GM19035 (cell line): Measurements from ENCODE around the gene IFNGR2.

Experiments
- ATAC-seq: cut with Tn5 transposase; IDR thresholded peaks from one replicate; pipeline ENCODE4 v1.9.1; 2021; ENCODE audit not compliant: unreplicated experiment

The IFNGR2 gene

DNA sequence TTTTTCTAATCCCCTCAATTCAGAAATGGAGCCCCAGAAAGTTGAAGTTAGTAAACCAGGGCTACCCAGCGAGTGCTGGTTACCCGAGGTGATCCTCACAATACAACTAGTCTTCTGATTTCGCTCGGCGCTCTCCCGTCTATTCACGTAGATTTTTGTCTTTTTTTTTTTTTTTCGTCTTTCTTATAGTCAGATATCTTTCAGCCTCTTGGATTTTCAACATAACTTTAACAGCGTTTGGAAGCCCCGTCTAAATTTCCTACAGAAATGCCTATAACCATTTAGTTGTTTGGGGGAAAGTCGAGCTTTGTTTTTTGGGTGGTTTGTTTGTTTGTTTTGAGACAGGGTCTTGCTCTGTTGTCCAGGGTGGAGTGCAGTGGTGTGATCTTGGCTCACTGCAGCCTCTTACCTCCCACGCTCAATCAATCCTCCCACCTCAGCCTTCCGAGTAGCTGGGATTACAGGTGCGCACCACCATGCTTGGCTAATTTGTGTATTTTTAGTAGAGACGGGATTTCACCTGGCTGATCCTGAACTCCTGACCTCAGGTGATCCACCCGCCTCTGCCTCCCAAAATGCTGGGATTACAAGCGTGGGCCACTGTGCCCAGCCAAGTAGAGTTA is 77.4 kb downstream of the IFNGR2 start:
- ATAC-seq: no peak

- no peak for ATAC-seq
These were observed 78.2 kb downstream of the IFNGR2 start for GRCh38 chr21:33481314-33481943.
